ENCODE results near the gene ERI3. TPM values are rescaled to one million over a fixed set of nuclear protein-coding genes. Genes with fewer than 3 reads are reported as not detected.

ERI3 gene
- total RNA-seq, 1 donor from 2014 or later: 83.3 TPM

DNA sequence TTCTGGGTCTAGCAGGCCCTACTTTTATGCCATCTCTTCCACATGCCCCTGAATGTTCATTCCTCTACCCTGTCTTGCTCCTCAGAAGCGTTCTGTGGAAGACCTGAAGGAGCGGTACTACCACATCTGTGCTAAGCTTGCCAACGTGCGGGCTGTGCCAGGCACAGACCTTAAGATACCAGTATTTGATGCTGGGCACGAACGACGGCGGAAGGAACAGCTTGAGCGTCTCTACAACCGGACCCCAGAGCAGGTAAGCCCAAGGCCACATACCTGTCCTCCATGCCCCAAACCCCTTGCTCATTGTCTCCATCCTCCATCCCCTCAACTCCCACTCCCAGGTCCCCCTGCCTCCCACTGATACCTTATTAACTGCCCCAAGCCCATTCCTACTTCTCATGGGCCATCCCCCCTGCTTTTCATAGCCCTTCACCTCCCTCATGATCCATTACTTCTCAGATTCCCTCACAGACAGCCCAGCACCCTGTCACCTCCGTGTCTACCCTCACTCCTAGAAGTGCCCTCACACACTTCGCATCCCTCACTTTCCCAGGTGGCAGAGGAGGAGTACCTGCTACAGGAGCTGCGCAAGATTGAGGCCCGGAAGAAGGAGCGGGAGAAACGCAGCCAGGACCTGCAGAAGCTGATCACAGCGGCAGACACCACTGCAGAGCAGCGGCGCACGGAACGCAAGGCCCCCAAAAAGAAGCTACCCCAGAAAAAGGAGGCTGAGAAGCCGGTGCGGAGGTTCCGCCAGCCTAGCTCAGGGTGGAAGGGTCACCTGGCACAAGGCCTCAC is 136.4 kb downstream of the ERI3 start:
- DNase-seq (ENCODE audit: low read depth, low spot score): no peak

DNA sequence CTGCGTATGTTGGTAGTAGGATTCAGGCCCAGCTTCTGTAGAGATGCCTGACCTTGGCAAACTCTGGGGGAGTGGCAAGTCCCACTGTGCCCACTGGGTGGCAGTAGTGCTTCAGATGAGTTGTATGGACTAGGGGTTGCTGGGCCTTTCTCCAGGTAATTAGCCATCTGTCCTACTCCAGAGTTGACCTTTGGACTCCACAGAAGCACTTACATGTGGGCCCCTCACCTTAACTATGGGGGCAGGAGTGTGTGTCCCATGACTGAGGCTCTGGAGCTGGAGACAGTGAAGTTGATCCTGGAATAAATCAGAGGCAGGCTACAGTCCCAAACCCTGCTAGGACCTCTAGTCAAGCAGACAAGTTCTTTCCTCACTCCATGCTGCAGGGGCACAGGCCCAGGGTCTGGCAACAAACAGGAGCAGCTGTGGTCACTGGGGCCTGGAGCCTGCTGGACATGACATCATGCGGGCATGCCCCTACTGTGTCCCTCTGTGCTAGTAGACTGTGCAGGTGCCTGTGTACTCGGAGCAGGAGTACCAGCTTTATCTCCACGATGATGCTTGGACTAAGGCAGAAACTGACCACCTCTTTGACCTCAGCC is 137.1 kb downstream of the ERI3 start:
- Mint-ChIP-seq H3K4me3 (peak overlapping the region; percentile 79), H3K27ac (ENCODE audit: unreplicated experiment) (peak overlapping the region; percentile 5)

More for the DNA sequence above, 136.4 kb downstream of the ERI3 start:
- Mint-ChIP-seq H3K9me3 (no peaks in the 10 kb centered on the region), H3K36me3 (ENCODE audit: low read depth) (peaks cover 9% of the 10 kb centered on the region), H3K27me3 (ENCODE audit: low read depth) (peaks cover 2% of the 10 kb centered on the region), H3K4me3 (peak overlapping the region; percentile 21), H3K27ac (ENCODE audit: unreplicated experiment) (peak overlapping the region; percentile 5), H3K4me1 (peaks cover 21% of the 10 kb centered on the region)
- TF ChIP-seq, protein P1, sequence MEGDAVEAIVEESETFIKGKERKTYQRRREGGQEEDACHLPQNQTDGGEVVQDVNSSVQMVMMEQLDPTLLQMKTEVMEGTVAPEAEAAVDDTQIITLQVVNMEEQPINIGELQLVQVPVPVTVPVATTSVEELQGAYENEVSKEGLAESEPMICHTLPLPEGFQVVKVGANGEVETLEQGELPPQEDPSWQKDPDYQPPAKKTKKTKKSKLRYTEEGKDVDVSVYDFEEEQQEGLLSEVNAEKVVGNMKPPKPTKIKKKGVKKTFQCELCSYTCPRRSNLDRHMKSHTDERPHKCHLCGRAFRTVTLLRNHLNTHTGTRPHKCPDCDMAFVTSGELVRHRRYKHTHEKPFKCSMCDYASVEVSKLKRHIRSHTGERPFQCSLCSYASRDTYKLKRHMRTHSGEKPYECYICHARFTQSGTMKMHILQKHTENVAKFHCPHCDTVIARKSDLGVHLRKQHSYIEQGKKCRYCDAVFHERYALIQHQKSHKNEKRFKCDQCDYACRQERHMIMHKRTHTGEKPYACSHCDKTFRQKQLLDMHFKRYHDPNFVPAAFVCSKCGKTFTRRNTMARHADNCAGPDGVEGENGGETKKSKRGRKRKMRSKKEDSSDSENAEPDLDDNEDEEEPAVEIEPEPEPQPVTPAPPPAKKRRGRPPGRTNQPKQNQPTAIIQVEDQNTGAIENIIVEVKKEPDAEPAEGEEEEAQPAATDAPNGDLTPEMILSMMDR (conservative IDR thresholded peaks at IDR 0.05): no peak

DNA sequence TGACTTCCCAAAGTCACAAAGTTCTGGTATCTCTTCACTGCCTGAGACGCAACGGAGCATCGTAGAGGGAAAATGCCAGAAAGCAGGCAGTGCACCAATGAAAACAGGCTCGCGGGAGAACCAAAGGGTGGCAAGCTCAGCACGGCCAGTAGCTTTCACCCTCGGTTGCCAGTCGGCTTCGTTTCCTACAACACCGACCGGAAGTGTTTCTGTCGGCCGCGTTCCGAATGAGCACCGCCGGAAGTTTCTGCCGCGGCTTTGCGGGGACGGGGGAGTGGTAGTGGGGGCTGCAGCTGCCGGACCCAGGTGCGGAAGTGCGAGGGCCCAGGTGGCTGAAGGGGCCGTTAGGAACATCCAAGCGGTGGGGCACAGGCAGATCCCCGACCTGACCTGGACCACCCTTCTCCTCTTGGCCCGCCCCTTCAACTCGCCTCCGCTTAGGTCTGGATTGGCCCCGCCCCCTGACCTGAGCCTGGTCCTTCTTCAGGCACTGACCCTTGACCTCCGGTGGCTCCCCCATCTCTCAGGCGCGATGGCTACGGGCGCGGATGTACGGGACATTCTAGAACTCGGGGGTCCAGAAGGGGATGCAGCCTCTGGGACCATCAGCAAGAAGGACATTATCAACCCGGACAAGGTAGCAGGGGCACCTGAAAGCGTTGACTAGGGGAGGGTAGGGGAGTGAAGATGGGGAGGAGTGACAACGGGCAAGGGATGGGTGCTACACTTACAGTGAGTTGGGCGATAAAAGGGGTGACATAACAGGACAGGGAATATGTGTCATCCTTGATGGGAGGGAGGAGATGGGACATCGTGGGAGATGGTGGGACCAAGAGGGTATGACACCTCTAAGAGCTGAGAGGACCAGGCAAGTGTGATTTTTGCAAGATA is 141.6 kb downstream of the ERI3 start, which contains the start of gene DMAP1:
DMAP1 (plus strand) TSS at position 250 of the 891 bp plus-strand sequence; CDS start at position 533, 283 bp downstream.
- H3K4me3 Mint-ChIP-seq: peak within 1 kb of the TSS; percentile 92
- no peaks in the 10 kb centered on the region for H3K9me3 Mint-ChIP-seq
- TF ChIP-seq, protein P1 (conservative IDR thresholded peaks at IDR 0.05): no peak
- peaks cover 4% of the 10 kb centered on the region for H3K36me3 Mint-ChIP-seq (ENCODE audit: low read depth)
- peak within 1 kb of the TSS; percentile 48 for H3K27ac Mint-ChIP-seq (ENCODE audit: unreplicated experiment)
- peaks cover 28% of the 10 kb centered on the region for H3K4me1 Mint-ChIP-seq
- DNase-seq (ENCODE audit: low read depth, low spot score): peak; percentile 85
- H3K27me3 Mint-ChIP-seq (ENCODE audit: low read depth): peaks cover 2% of the 10 kb centered on the region

More for the DNA sequence above, 137.1 kb downstream of the ERI3 start:
- Mint-ChIP-seq H3K36me3 (ENCODE audit: low read depth) (peaks cover 7% of the 10 kb centered on the region), H3K4me1 (peaks cover 27% of the 10 kb centered on the region), H3K27me3 (ENCODE audit: low read depth) (peaks cover 2% of the 10 kb centered on the region), H3K9me3 (no peaks in the 10 kb centered on the region)
- peak; percentile 87 for DNase-seq (ENCODE audit: low read depth, low spot score)
- TF ChIP-seq, protein P1 (conservative IDR thresholded peaks at IDR 0.05): peak; percentile 89

DNA sequence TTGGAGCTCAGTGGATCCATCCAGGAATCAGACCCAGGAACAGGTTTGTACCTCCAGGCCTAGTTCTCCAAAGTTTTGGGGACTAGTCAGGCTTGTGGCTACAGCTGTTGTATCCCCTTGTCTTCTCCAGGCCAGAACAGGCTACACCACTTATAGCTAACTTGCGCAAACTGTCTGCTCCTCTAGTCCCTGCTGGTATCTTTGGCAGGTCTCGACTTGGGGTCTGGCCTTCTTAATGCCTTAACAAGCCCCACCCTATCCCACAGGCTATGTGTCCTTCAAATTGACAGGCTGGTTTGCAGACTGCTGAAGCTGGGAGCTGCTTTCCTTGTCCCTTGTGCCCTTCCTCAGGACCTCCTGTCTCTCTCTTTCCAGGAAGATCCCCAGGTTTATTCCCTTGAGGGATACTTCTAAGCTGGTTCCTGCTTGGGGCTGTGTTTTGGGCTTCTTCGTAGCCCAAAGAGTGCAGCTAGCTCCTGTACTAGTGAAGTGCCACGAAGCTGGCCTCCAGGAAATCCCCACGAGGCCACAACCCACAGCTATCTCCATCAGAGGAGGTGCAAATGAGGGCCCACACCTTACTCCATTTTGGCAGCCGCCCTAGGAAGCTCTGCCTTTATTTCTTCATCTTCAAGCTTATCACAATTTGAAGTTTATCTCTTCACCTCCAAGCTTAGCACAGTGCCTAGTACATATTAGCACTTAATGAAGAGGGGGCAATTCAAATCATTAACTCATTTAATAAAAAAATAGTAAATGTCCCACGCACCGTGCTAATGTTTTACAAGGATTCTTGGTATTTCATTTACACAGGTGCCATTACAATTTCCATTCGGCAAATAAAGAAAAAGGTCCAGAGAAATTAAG is 142.5 kb downstream of the ERI3 start:
- TF ChIP-seq, protein P1 (conservative IDR thresholded peaks at IDR 0.05): no peak
- no peaks in the 10 kb centered on the region for H3K9me3 Mint-ChIP-seq

More for the DNA sequence above, 142.5 kb downstream of the ERI3 start:
- Mint-ChIP-seq H3K27me3 (ENCODE audit: low read depth) (peaks cover under 1% of the 10 kb centered on the region), H3K4me3 (peak overlapping the region; percentile 92), H3K36me3 (ENCODE audit: low read depth) (peaks cover 1% of the 10 kb centered on the region), H3K4me1 (peaks cover 24% of the 10 kb centered on the region), H3K27ac (ENCODE audit: unreplicated experiment) (peak overlapping the region; percentile 48)
- no peak for DNase-seq (ENCODE audit: low read depth, low spot score)
